GM12864 (cell line): Measurements from ENCODE around the gene STAB2.

Experiments used
- DNase-seq: peaks from one replicate; pipeline ENCODE4 v3.0.0-alpha.2; 2011; ENCODE audit warnings: low read depth
- H3K4me3 ChIP-seq: 2 replicates; pipeline ENCODE4 v1.5.1; 2011; ENCODE audit warnings: mild to moderate bottlenecking, low read depth, low read length, control low read depth
- TF ChIP-seq, protein P1 (sequence below): IDR thresholded peaks from 2 replicates; pipeline ENCODE4 v1.5.1; 2011; ENCODE audit warnings: low read depth, mild to moderate bottlenecking, moderate library complexity, low read length, control low read depth, inconsistent platforms; ENCODE audit errors: missing control alignments

Gene STAB2

DNA sequence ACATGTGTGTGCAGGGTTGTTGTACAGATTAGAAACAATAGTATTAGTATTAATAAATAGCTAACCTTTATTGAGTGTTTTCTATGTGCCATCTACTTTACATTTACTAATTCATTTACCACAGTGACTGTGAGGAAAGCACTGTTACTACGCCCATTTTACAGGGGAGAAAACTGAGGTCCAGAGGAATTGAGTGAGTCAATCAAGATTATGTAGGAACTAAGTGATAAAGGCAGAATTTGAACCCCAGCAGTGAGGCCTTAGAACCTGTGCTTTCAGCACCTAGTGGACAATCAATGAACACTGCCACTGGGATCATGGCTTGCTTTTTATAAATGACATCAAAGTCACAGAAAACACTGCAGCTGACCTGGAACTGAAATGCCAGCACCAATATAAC is 225.7 kb downstream of the STAB2 start:
- TF ChIP-seq, protein P1, sequence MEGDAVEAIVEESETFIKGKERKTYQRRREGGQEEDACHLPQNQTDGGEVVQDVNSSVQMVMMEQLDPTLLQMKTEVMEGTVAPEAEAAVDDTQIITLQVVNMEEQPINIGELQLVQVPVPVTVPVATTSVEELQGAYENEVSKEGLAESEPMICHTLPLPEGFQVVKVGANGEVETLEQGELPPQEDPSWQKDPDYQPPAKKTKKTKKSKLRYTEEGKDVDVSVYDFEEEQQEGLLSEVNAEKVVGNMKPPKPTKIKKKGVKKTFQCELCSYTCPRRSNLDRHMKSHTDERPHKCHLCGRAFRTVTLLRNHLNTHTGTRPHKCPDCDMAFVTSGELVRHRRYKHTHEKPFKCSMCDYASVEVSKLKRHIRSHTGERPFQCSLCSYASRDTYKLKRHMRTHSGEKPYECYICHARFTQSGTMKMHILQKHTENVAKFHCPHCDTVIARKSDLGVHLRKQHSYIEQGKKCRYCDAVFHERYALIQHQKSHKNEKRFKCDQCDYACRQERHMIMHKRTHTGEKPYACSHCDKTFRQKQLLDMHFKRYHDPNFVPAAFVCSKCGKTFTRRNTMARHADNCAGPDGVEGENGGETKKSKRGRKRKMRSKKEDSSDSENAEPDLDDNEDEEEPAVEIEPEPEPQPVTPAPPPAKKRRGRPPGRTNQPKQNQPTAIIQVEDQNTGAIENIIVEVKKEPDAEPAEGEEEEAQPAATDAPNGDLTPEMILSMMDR = peak; percentile 22
- DNase-seq = no peak
- no peak overlapping the region for H3K4me3 ChIP-seq

- no peak overlapping the region for H3K4me3 ChIP-seq
- no peak for DNase-seq
- TF ChIP-seq, protein P1 = no peak
These were observed 226.4 kb downstream of the STAB2 start for GRCh38 chr12:103813426-103813825.

DNA sequence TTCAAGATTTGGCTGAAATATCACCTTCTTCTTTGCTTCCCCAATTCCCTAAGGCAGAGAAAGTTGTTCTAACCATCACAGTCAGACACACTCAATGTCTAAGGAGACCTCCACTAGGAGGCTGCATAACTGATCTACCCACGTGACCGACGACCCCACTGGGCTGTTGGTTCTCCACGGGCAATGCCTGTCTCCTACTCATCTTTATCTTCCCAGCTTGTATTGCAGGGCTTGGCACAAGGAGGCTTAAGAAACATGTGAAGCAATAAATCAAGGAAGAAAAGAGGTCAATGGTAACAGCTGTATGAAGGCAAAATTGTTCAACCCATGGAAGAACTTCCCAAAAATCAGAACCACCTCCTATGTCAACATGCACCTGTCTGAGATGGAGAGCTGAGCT is 226.9 kb downstream of the STAB2 start:
- no peak for DNase-seq
- TF ChIP-seq, protein P1 = no peak
- no peak overlapping the region for H3K4me3 ChIP-seq

- no peak overlapping the region for H3K4me3 ChIP-seq
- TF ChIP-seq, protein P1 = no peak
- no peak for DNase-seq
These were observed 227.4 kb downstream of the STAB2 start for GRCh38 chr12:103814436-103814835.
